Hepatocyte (in vitro differentiated cells): ENCODE measurements around the gene FBXO2.

Experiments used
- CTCF ChIP-seq: fragments of 200-600 bp; sonication (generic); IDR thresholded peaks from 2 replicates; pipeline ENCODE4 v1.5.1; 2016; ENCODE audit warnings: antibody characterized with exemption, mild to moderate bottlenecking; ENCODE audit not compliant: poor library complexity
- EZH2 ChIP-seq: fragments of 200-600 bp; sonication (generic); IDR thresholded peaks from 2 replicates; pipeline ENCODE4 v1.6.1; 2016; ENCODE audit warnings: antibody characterized with exemption, mild to moderate bottlenecking, borderline replicate concordance

DNA sequence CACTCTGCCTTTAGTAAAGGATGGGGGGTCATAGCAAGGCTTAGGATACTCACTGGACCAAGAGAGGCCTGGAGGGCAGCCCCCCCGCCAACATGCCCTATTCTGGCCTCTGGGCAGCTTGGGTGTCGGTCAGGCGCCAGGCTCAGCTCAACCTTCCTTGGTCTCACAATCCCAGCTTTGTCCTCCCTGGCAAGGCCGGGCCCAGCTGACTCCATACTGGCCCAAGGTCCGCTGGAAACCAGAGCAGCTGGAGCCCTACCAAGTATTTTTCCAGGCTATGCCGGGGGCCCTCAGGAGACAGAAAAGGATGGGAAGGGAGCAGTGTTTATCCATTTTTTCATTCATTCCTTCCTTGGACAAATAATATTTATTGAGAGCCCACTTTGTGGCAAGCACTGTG is 6.2 kb downstream of the FBXO2 start:
- TF ChIP-seq CTCF, result no peak
- no peak for TF ChIP-seq EZH2
